LHCN-M2 (cell line): ENCODE data around the gene SHKBP1. TPM values are rescaled to one million over a fixed set of nuclear protein-coding genes. Genes with fewer than 3 reads are reported as not detected.
A peak's percentile ranks its signal among the peaks of the same experiment; 100 is the strongest.

ENCODE experiments used
- DNase-seq: peaks from one replicate; pipeline ENCODE4 v3.0.0-alpha.2; 2012; ENCODE audit warnings: low read depth
- total RNA-seq: library from RNA; depleted of rRNA; stranded (reverse); fragments of >200 nt; gene quantifications from 2 replicates; pipeline ENCODE4 v1.2.3, GENCODE V29; 2014

Gene SHKBP1
- total RNA-seq, 1 experiment from 2014 or later = 63.5 TPM

- DNase-seq = no peak
Observed at GRCh38 chr19:40599902-40600569, 23.4 kb downstream of the SHKBP1 start.

GRCh38 chr19:40600570-40601133, 24.0 kb downstream of the SHKBP1 start:
- DNase-seq = no peak

DNA sequence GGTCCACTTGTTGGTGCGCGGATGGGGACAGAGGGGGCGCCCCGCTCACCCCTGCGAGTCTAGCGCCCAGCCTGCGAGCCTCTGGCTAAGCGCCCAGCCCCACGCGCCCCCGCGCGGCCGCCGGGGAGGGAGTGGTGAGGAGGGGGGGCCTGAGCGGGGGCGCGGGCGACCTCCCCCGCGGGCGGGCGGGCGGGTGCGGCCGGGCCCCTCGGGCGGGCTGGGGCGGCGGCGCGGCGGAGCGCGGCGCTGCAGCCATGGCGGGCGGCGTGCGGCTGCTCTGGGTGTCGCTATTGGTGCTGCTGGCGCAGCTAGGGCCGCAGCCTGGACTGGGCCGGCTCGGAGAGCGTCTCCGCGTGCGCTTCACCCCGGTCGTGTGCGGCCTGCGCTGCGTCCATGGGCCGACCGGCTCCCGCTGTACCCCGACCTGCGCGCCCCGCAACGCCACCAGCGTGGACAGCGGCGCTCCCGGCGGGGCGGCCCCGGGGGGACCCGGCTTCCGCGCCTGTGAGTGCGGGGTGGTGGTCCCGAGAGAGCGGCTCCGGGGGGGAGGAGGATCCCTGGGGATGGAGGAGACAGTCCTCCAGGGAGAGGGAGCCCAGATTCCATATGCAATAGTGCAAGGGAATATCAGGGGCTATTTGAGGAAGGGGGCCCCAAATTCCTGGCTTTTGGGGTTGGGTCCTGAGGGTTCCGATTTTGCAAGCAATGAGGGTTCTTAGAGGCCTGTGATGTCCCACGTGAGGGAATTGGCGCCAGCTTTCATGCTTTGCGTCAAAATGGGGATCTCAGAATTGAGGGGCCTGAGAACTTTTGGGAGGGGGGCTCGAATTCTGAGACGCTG, 24.7 kb downstream of the SHKBP1 start, which contains the start of gene LTBP4:
Gene LTBP4, plus strand, starts transcription at position 236 of the 841 bp plus-strand sequence. Its CDS starts 19 bp downstream, at position 255.
- no peak for DNase-seq

DNA sequence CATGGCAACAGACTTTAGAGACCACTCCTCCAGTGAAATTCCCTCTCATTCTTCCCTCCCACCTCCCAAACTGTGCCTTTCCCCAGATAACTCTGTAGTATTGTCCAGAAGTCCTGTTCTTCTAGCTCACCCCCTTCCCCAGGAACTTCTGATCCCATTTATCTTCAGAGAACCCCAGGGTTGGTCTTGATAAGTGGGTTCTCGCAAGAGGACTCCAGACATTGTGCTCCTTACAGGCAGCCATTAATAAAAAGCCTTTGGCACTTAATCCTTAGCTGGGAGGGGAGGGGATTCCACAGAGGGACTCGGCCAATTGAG, 26.4 kb downstream of the SHKBP1 start:
- no peak for DNase-seq

GRCh38 chr19:40603389-40604170, 26.9 kb downstream of the SHKBP1 start:
- peak; percentile 85 for DNase-seq

- DNase-seq = no peak
Observed at GRCh38 chr19:40604171-40604646, 27.5 kb downstream of the SHKBP1 start.

GRCh38 chr19:40604647-40605215, 28.1 kb downstream of the SHKBP1 start:
- DNase-seq = no peak

- DNase-seq = no peak
Observed at GRCh38 chr19:40605216-40605971, 28.7 kb downstream of the SHKBP1 start.

DNA sequence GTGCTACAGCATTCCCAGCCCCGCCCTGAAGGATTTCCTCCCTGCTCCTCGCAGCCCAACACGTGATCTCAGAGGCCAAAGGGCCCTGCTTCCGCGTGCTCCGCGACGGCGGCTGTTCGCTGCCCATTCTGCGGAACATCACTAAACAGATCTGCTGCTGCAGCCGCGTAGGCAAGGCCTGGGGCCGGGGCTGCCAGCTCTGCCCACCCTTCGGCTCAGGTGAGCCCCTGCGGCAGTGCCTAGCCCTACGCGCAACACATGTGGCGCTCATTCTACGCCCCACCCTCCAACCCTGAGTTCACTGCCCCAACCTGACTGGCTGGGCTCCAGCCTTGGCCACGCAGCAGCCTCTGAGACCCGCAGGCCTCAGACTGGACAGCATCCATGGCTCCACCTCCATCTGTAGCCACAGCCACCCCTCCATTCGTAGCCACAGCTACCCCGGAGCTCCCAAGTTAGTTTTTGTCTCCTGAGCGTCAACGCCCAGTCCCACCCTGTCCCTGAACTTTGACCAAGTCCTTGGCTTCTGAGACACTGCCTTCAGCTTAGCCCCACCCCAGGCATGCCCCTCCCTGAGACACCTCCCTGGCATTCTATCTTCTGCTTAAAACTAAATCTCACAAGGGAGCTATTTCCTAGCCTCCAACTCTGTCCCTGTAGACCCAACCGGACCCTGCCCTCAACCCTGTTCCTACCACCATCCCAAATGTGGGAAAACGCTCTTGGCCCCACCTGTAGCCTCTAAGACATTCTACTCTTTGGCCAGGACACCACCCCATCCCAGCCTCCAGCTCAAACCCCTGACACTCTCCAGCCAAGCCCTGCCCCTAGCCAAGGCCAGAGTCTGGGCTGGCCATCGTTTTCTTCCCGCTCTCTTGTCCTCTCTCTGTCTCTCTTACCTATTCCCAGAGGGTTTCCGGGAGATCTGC, 30.9 kb downstream of the SHKBP1 start:
- no peak for DNase-seq

DNA sequence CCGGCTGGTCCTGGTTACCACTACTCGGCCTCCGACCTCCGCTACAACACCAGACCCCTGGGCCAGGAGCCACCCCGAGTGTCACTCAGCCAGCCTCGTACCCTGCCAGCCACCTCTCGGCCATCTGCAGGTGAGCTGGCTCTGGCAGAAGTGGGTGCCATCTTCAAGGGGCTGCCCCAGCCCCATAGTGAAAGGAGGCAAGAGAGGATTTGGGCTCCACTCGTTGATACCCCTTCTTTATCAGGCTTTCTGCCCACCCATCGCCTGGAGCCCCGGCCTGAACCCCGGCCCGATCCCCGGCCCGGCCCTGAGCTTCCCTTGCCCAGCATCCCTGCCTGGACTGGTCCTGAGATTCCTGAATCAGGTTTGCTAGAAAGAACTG, 31.6 kb downstream of the SHKBP1 start:
- no peak for DNase-seq

DNA sequence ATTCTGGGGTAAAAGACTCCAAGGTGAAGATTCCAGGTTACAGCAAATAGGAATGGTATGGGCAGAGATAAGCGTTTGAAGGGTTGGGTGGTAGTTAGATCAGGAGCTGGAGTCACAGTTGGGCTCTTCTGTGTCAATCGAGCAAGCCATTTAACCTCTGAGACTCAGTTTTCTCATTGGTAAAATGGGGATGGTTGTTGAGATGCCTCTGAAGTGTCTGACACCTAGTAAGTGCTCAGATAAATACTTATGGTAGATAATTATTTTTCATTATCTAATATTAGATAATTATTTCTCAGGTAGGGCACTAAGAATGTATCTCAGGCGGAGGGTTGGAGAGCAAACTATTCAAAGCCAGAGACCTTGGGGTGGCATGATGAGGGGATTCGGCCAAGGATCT, 32.3 kb downstream of the SHKBP1 start:
- no peak for DNase-seq

- DNase-seq = peak; percentile 74
Observed at GRCh38 chr19:40609561-40610395, 33.1 kb downstream of the SHKBP1 start.

GRCh38 chr19:40610396-40611064, 33.9 kb downstream of the SHKBP1 start:
- no peak for DNase-seq

DNA sequence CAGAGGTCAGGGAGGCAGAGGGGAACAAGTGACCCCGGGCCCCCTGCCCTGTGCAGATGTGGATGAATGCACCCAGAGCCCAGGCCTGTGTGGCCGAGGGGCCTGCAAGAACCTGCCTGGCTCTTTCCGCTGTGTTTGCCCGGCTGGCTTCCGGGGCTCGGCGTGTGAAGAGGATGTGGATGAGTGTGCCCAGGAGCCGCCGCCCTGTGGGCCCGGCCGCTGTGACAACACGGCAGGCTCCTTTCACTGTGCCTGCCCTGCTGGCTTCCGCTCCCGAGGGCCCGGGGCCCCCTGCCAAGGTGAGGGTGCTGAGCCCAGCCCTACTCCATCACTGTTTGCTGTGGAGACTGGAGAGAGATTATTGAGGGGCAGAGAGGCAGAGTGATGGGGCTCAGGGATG, 34.4 kb downstream of the SHKBP1 start:
- no peak for DNase-seq

DNA sequence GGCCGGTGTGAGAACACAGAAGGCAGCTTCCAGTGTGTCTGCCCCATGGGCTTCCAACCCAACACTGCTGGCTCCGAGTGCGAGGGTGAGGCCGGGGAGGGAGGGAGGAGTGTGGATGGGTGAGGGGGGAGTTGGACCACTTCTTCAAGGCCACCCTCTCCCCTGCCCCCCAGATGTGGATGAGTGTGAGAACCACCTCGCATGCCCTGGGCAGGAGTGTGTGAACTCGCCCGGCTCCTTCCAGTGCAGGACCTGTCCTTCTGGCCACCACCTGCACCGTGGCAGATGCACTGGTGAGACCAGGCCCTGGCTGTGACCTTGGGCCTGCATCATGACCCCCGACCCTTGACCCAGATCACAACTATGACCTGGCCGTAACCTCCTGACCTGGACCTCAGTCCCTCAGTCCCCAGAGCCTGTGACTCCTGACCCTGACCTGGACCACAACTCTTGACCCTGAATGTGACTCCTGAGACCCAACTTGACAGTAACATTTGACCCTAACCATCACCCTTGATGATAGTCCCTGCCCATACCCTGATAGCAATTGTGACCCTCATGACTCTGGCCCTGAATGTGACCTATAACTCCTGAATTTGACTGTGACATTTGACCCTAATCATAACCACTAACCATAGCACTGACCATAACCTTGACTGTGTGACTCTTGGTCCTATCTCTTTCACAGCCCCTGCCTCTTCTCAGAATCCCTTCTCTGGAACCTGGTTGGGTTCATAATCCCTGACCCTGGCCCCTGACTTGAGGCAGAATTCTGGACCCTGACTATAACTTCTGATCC, 35.4 kb downstream of the SHKBP1 start:
- DNase-seq = no peak

DNA sequence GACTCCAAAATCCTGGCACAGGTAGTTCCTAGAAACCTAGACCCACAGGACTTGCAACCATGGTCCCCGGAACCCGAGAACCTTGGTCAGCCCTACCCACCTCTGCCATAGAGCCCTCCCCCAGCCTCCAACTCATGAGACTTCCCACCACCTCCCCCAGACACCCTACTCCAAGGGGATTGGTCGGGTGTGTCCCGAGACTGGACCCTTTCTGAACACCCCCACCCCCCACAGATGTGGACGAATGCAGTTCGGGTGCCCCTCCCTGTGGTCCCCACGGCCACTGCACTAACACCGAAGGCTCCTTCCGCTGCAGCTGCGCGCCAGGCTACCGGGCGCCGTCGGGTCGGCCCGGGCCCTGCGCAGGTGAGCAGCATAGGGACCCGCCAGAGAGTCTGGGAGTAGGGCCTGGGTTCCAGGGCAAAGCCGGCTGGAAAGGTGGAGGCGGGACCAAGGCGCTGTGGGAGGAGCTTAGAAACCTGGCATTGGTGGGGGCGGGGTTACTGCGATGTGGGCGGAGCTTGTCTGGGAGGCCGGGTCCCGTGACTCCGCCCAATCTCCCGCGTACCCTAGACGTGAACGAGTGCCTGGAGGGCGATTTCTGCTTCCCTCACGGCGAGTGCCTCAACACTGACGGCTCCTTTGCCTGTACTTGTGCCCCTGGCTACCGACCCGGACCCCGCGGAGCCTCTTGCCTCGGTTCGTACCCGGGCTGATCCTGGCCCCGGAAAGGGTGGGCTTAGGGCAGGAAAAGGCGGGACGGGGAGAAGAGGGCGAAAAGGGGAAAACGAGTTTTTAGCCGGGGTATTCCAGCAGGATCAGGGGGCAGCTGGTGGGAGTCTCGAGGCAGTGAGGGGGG, 36.4 kb downstream of the SHKBP1 start:
- no peak for DNase-seq
